Measurements from ENCODE around the gene HERPUD2. TPM values are rescaled to one million over a fixed set of nuclear protein-coding genes. Genes with fewer than 3 reads are reported as not detected.

Gene HERPUD2
- total and polyA plus RNA-seq, 2 of the 8 experiments (the other 6 are each of a cell fraction or from before 2014, with no cell fraction given): 18.3 to 27.3 TPM

GRCh38 chr7:35617041-35617440 is 77.9 kb downstream of the HERPUD2 start:
- no peak overlapping the region for H2BK5ac ChIP-seq (ENCODE audit: low read depth, low read length)
- H3K4ac ChIP-seq (replicated peaks; ENCODE audit: insufficient read length, low read depth, low read length): no peak overlapping the region
- no peaks in the 10 kb centered on the region for H3K27me3 ChIP-seq (replicated peaks in 1 of 4; ENCODE audit: control insufficient read depth in 3 of 4, extremely low read depth in 1 of 4, insufficient read depth in 3 of 4, low read length in 3 of 4)
- no peak overlapping the region for H3K14ac ChIP-seq (ENCODE audit: insufficient read length)
- H3K36me3 ChIP-seq (ENCODE audit: control insufficient read depth in 2 of 4, insufficient read depth in 4 of 4, low read length in 3 of 4): no peaks in the 10 kb centered on the region
- H2AK5ac ChIP-seq (ENCODE audit: low read depth, low read length): no peak overlapping the region
- H3K23ac ChIP-seq (ENCODE audit: insufficient read length): no peak overlapping the region
- H3K79me2 ChIP-seq (ENCODE audit: control insufficient read depth in 1 of 2, insufficient read depth in 2 of 2, low read length in 2 of 2): no peaks in the 10 kb centered on the region
- DNase-seq (ENCODE audit: low read depth in 1 of 2, low spot score in 2 of 2) (no peak), FAIRE-seq (no peak)
- no peak overlapping the region for H2BK15ac ChIP-seq (ENCODE audit: low read length)
- H3K9me3 ChIP-seq (ENCODE audit: insufficient read depth in 2 of 2, low read depth in 1 of 2, low read length in 1 of 2): no peaks in the 10 kb centered on the region
- POLR2A ChIA-PET (ENCODE audit: partially characterized antibody): no interaction called here
- H2BK12ac ChIP-seq (ENCODE audit: low read depth, low read length): no peak overlapping the region
- H3K56ac ChIP-seq (replicated peaks; ENCODE audit: insufficient read length, low read depth, low read length): no peak overlapping the region
- no peak overlapping the region for H2AFZ ChIP-seq (ENCODE audit: low read length)
- no peak overlapping the region for H3K9ac ChIP-seq (replicated peaks in 1 of 4; ENCODE audit: extremely low read depth in 1 of 4, low read depth in 3 of 4, low read length in 3 of 4)
- no peak overlapping the region for H4K91ac ChIP-seq (replicated peaks; ENCODE audit: insufficient read length, low read length)
- no peak for TF ChIP-seq SIN3A (conservative IDR thresholded peaks at IDR 0.05 in 1 of 2, IDR thresholded peaks at IDR 0.05 in 1 of 2; ENCODE audit: low read depth in 1 of 2, low read length in 2 of 2)
- TF ChIP-seq KDM4A (IDR thresholded peaks at IDR 0.05; ENCODE audit: low read depth, low read length, severe bottlenecking): no peak
- no peak for TF ChIP-seq E2F6 (IDR thresholded peaks at IDR 0.05)
- no peak for TF ChIP-seq RNF2 (IDR thresholded peaks at IDR 0.05; ENCODE audit: borderline replicate concordance, low read depth, low read length, missing control alignments, poor library complexity, severe bottlenecking)
- no peak for TF ChIP-seq SIRT6 (IDR thresholded peaks at IDR 0.05; ENCODE audit: low read length)
- no peak for TF ChIP-seq HDAC6 (IDR thresholded peaks at IDR 0.05; ENCODE audit: low read depth, low read length)
- TF ChIP-seq JUND (IDR thresholded peaks at IDR 0.05; ENCODE audit: low read length): no peak
- TF ChIP-seq KDM5A (IDR thresholded peaks at IDR 0.05; ENCODE audit: low read length): no peak
- TF ChIP-seq GTF2F1 (IDR thresholded peaks at IDR 0.05; ENCODE audit: borderline replicate concordance, low read depth, low read length): no peak
- no peaks in the 10 kb centered on the region for H4K20me1 ChIP-seq (replicated peaks in 1 of 2; ENCODE audit: control insufficient read depth in 1 of 2, insufficient read depth in 2 of 2, low read length in 2 of 2)
- no peak overlapping the region for H2BK20ac ChIP-seq (ENCODE audit: low read length)
- no peak overlapping the region for H4K5ac ChIP-seq (ENCODE audit: insufficient read length, low read depth, low read length)
- H3K4me3 ChIP-seq (ENCODE audit: extremely low read depth in 1 of 4, insufficient read depth in 2 of 4, low read depth in 3 of 4, low read length in 4 of 4): no peak overlapping the region
- no peaks in the 10 kb centered on the region for H3K4me1 ChIP-seq (replicated peaks in 1 of 4; ENCODE audit: control insufficient read depth in 3 of 4, insufficient read depth in 4 of 4, low read length in 3 of 4)
- no peak overlapping the region for H3K27ac ChIP-seq (ENCODE audit: low read depth, low read length)
- WGBS, 2 experiments (ENCODE audit: extremely low coverage in 1 of 2, insufficient coverage in 1 of 2, insufficient read length in 1 of 2, insufficient replicate concordance in 2 of 2, low coverage in 1 of 2, low lambda C conversion rate in 2 of 2, missing lambda C conversion rate in 1 of 2): 79% methylated on average over 3 of the region's 3 CpGs; no CpG with 5 or more reads in 1 of the 2 experiments
- H3K79me1 ChIP-seq (ENCODE audit: low read depth, low read length): no peaks in the 10 kb centered on the region
- no peaks in the 10 kb centered on the region; the same call in 1 of the 2 replicates for H3K23me2 ChIP-seq (ENCODE audit: low read depth, low read length)
- H4K8ac ChIP-seq (ENCODE audit: extremely low read depth, insufficient read depth, low read length): no peak overlapping the region
- no peak overlapping the region for H2BK120ac ChIP-seq (replicated peaks; ENCODE audit: low read depth, low read length)
- no peak overlapping the region for H3K4me2 ChIP-seq (ENCODE audit: insufficient read depth in 1 of 2, low read depth in 2 of 2, low read length in 2 of 2)
- CTCF ChIA-PET (ENCODE audit: partially characterized antibody): interaction anchor here (1.0 to 2.7 kb wide), 2 partner anchors 24 to 105 kb away, joined by 3 to 10 read pairs; no protein-coding TSS in a partner anchor
- H3K18ac ChIP-seq (ENCODE audit: extremely low read depth, low read length): no peak overlapping the region

All from H1 (cell line).